GM18858 (cell line): ENCODE results near the gene H19.

Source experiments
- ATAC-seq: cut with Tn5 transposase; IDR thresholded peaks from one replicate; pipeline ENCODE4 v1.9.1; 2021; ENCODE audit not compliant: unreplicated experiment

The H19 gene

GRCh38 chr11:1997755-1998154 is at the start of gene H19:
Gene H19, minus strand, starts transcription at chr11:1997842.
- ATAC-seq = no peak

- no peak for ATAC-seq
Measured at GRCh38 chr11:2041963-2042362, 44.3 kb upstream of the H19 start.

- ATAC-seq = no peak
Measured at GRCh38 chr11:2041153-2041552, 43.5 kb upstream of the H19 start.

GRCh38 chr11:2039198-2039759 is 41.6 kb upstream of the H19 start:
- no peak for ATAC-seq

GRCh38 chr11:2036863-2037486 is 39.3 kb upstream of the H19 start:
- ATAC-seq = no peak

GRCh38 chr11:2035382-2035781 is 37.7 kb upstream of the H19 start:
- ATAC-seq = no peak

GRCh38 chr11:2031058-2031457 is 33.4 kb upstream of the H19 start:
- no peak for ATAC-seq

GRCh38 chr11:2027708-2028107 is 30.1 kb upstream of the H19 start:
- no peak for ATAC-seq

GRCh38 chr11:2015025-2015424 is 17.4 kb upstream of the H19 start:
- no peak for ATAC-seq

- no peak for ATAC-seq
Measured at GRCh38 chr11:2012440-2012839, 14.8 kb upstream of the H19 start.

GRCh38 chr11:2004466-2004865 is 6.8 kb upstream of the H19 start:
- ATAC-seq = no peak

- no peak for ATAC-seq
Measured at GRCh38 chr11:2002807-2003206, 5.2 kb upstream of the H19 start.

GRCh38 chr11:2002042-2002776 is 4.6 kb upstream of the H19 start:
- ATAC-seq = no peak

- ATAC-seq = no peak
Measured at GRCh38 chr11:1998861-1999260, 1.2 kb upstream of the H19 start.

GRCh38 chr11:1998290-1998689 is 648 bp upstream of the H19 start:
- no peak for ATAC-seq

- no peak for ATAC-seq
Measured at GRCh38 chr11:1994121-1994520, 3.5 kb downstream of the H19 start.

GRCh38 chr11:1992111-1992510 is 5.5 kb downstream of the H19 start:
- no peak for ATAC-seq

GRCh38 chr11:1990872-1991578 is 6.6 kb downstream of the H19 start:
- ATAC-seq = no peak

GRCh38 chr11:1989953-1990352 is 7.7 kb downstream of the H19 start:
- ATAC-seq = no peak

- no peak for ATAC-seq
Measured at GRCh38 chr11:1988667-1989317, 8.8 kb downstream of the H19 start.

- ATAC-seq = no peak
Measured at GRCh38 chr11:1988174-1988573, 9.5 kb downstream of the H19 start.
